SH-SY5Y (cell line): ENCODE measurements around the gene ENTPD1.

Source experiments
- GATA2 ChIP-seq: IDR thresholded peaks from 2 replicates; pipeline ENCODE4 v1.6.1; 2011; ENCODE audit warnings: mild to moderate bottlenecking, low read depth, low read length
- GATA3 ChIP-seq: IDR thresholded peaks from 2 replicates; pipeline ENCODE4 v1.6.1; 2011; ENCODE audit warnings: low read depth, mild to moderate bottlenecking, low read length, moderate library complexity

DNA sequence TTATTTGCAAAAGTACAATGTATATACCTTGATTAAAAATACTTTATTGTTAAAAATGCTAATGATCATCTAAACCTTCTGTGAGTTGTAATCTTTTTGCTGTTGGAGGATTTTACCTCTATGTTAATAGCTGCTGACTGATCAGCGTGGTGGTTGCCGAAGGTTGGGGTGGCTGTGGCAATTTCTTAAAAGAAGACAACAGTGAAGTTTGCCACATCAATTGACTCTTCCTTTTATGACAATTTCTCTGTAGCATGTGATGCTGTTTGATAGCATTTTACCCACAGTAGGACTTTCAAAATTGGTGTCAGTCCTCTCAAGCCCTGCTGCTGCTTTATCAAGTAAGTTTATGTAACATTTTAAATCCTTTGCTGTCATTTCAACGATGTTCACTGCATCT, 16.9 kb upstream of the ENTPD1 start:
- TF ChIP-seq GATA2, result no peak
- TF ChIP-seq GATA3, result no peak
